ENCODE results near the gene VSNL1.

The VSNL1 gene

GRCh38 chr2:17615728-17616351 lies 75.3 kb downstream of the VSNL1 start:
- no peak for FAIRE-seq

- FAIRE-seq = no peak
Measured at GRCh38 chr2:17616405-17616804, 75.9 kb downstream of the VSNL1 start.

- FAIRE-seq = no peak
Measured at GRCh38 chr2:17617516-17617915, 77.0 kb downstream of the VSNL1 start.

- no peak for FAIRE-seq
Measured at GRCh38 chr2:17617955-17618354, 77.5 kb downstream of the VSNL1 start.

- no peak for FAIRE-seq
Measured at GRCh38 chr2:17620280-17620679, 79.8 kb downstream of the VSNL1 start.

- FAIRE-seq = no peak
Measured at GRCh38 chr2:17620841-17621240, 80.3 kb downstream of the VSNL1 start.

GRCh38 chr2:17621781-17622180 lies 81.3 kb downstream of the VSNL1 start:
- FAIRE-seq = no peak

- no peak for FAIRE-seq
Measured at GRCh38 chr2:17625446-17625845, 85.0 kb downstream of the VSNL1 start.

- no peak for FAIRE-seq
Measured at GRCh38 chr2:17626986-17627385, 86.5 kb downstream of the VSNL1 start.

GRCh38 chr2:17627434-17627833 lies 86.9 kb downstream of the VSNL1 start:
- FAIRE-seq = no peak

- no peak for FAIRE-seq
Measured at GRCh38 chr2:17628349-17629261, 88.1 kb downstream of the VSNL1 start.

GRCh38 chr2:17630089-17630488 lies 89.6 kb downstream of the VSNL1 start:
- no peak for FAIRE-seq

- FAIRE-seq = no peak
Measured at GRCh38 chr2:17634997-17635396, 94.5 kb downstream of the VSNL1 start.

- no peak for FAIRE-seq
Measured at GRCh38 chr2:17636257-17636656, 95.8 kb downstream of the VSNL1 start.

GRCh38 chr2:17637131-17637906 lies 96.8 kb downstream of the VSNL1 start:
- no peak for FAIRE-seq

- FAIRE-seq = no peak
Measured at GRCh38 chr2:17638196-17638743, 97.8 kb downstream of the VSNL1 start.

- no peak for FAIRE-seq
Measured at GRCh38 chr2:17640406-17640805, 99.9 kb downstream of the VSNL1 start.

GRCh38 chr2:17643031-17643615 lies 102.6 kb downstream of the VSNL1 start:
- FAIRE-seq = no peak

- no peak for FAIRE-seq
Measured at GRCh38 chr2:17644997-17645720, 104.7 kb downstream of the VSNL1 start.

GRCh38 chr2:17646081-17646554 lies 105.6 kb downstream of the VSNL1 start:
- FAIRE-seq = peak; percentile 92

- no peak for FAIRE-seq
Measured at GRCh38 chr2:17646838-17647701, 106.6 kb downstream of the VSNL1 start.

Data from endometrium (tissue), 2 donors.